DND-41 (cell line): ENCODE results near the gene OPALIN.

Experiments used
- CTCF ChIP-seq: IDR thresholded peaks from 2 replicates; pipeline ENCODE4 v1.5.1; 2012; ENCODE audit warnings: borderline replicate concordance, low read length, moderate library complexity, mild to moderate bottlenecking; ENCODE audit not compliant: poor library complexity, severe bottlenecking; ENCODE audit errors: extremely low read depth
- EZH2 ChIP-seq: IDR thresholded peaks from 3 replicates; pipeline ENCODE4 v1.6.1; 2012; ENCODE audit warnings: borderline replicate concordance, low read depth, mild to moderate bottlenecking, moderate library complexity, low read length, inconsistent platforms; ENCODE audit not compliant: severe bottlenecking

- TF ChIP-seq CTCF (no peak), EZH2 (no peak)
These were observed 47.6 kb downstream of the OPALIN start for GRCh38 chr10:96311180-96311715.
